HL-60 (cell line): ENCODE measurements around the gene SLC7A1.

Source experiments
- DNase-seq, 2 experiments: peaks; one replicate each; pipeline ENCODE4 v3.0.0-alpha.2; 2010 to 2020; ENCODE audit warnings: low read depth in 1 of 2, low spot score in 1 of 2
- H3K27ac ChIP-seq: fragments of 250-450 bp; sonication (Bioruptor Pico); replicated peaks from 2 replicates; pipeline ENCODE4 v1.5.1; 2020; ENCODE audit warnings: mild to moderate bottlenecking, moderate library complexity
- H3K27me3 ChIP-seq: fragments of 250-450 bp; sonication (Bioruptor Pico); 2 replicates; pipeline ENCODE4 v1.5.1; 2021; ENCODE audit warnings: mild to moderate bottlenecking, moderate library complexity; ENCODE audit not compliant: insufficient read depth, poor library complexity, severe bottlenecking
- H3K4me3 ChIP-seq: replicated peaks from 2 replicates; pipeline ENCODE4 v1.5.1; 2011; ENCODE audit warnings: mild to moderate bottlenecking, control low read depth, low read length; ENCODE audit not compliant: insufficient read depth
- GABPA ChIP-seq: IDR thresholded peaks from 2 replicates; pipeline ENCODE4 v1.6.1; 2012; ENCODE audit warnings: low read depth
- POLR2AphosphoS5 ChIP-seq: IDR thresholded peaks from 2 replicates; pipeline ENCODE4 v1.6.1; 2012; ENCODE audit warnings: low read depth
- SPI1 ChIP-seq: IDR thresholded peaks from 2 replicates; pipeline ENCODE4 v1.6.1; 2012; ENCODE audit warnings: low read depth, mild to moderate bottlenecking, borderline replicate concordance
- TF ChIP-seq, protein P1 (sequence below): IDR thresholded peaks from one replicate; pipeline ENCODE4 v1.5.1; 2011; ENCODE audit warnings: low read length, control low read depth, inconsistent platforms; ENCODE audit not compliant: insufficient read depth
- TF ChIP-seq, protein P2 (sequence below): IDR thresholded peaks from 2 replicates; pipeline ENCODE4 v1.6.1; 2012; ENCODE audit warnings: low read depth; ENCODE audit not compliant: insufficient replicate concordance

Gene SLC7A1

GRCh38 chr13:29540334-29540733 lies 55.2 kb downstream of the SLC7A1 start:
- H3K27ac ChIP-seq = no peak overlapping the region
- TF ChIP-seq, protein P1, sequence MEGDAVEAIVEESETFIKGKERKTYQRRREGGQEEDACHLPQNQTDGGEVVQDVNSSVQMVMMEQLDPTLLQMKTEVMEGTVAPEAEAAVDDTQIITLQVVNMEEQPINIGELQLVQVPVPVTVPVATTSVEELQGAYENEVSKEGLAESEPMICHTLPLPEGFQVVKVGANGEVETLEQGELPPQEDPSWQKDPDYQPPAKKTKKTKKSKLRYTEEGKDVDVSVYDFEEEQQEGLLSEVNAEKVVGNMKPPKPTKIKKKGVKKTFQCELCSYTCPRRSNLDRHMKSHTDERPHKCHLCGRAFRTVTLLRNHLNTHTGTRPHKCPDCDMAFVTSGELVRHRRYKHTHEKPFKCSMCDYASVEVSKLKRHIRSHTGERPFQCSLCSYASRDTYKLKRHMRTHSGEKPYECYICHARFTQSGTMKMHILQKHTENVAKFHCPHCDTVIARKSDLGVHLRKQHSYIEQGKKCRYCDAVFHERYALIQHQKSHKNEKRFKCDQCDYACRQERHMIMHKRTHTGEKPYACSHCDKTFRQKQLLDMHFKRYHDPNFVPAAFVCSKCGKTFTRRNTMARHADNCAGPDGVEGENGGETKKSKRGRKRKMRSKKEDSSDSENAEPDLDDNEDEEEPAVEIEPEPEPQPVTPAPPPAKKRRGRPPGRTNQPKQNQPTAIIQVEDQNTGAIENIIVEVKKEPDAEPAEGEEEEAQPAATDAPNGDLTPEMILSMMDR = no peak
- no peak for TF ChIP-seq POLR2AphosphoS5
- no peak for TF ChIP-seq GABPA
- TF ChIP-seq, protein P2, sequence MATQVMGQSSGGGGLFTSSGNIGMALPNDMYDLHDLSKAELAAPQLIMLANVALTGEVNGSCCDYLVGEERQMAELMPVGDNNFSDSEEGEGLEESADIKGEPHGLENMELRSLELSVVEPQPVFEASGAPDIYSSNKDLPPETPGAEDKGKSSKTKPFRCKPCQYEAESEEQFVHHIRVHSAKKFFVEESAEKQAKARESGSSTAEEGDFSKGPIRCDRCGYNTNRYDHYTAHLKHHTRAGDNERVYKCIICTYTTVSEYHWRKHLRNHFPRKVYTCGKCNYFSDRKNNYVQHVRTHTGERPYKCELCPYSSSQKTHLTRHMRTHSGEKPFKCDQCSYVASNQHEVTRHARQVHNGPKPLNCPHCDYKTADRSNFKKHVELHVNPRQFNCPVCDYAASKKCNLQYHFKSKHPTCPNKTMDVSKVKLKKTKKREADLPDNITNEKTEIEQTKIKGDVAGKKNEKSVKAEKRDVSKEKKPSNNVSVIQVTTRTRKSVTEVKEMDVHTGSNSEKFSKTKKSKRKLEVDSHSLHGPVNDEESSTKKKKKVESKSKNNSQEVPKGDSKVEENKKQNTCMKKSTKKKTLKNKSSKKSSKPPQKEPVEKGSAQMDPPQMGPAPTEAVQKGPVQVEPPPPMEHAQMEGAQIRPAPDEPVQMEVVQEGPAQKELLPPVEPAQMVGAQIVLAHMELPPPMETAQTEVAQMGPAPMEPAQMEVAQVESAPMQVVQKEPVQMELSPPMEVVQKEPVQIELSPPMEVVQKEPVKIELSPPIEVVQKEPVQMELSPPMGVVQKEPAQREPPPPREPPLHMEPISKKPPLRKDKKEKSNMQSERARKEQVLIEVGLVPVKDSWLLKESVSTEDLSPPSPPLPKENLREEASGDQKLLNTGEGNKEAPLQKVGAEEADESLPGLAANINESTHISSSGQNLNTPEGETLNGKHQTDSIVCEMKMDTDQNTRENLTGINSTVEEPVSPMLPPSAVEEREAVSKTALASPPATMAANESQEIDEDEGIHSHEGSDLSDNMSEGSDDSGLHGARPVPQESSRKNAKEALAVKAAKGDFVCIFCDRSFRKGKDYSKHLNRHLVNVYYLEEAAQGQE = no peak
- TF ChIP-seq SPI1 = no peak
- no peak for DNase-seq
- H3K4me3 ChIP-seq = no peak overlapping the region
- no peaks in the 10 kb centered on the region for H3K27me3 ChIP-seq

- DNase-seq = no peak
- no peaks in the 10 kb centered on the region for H3K27me3 ChIP-seq
- TF ChIP-seq, protein P1 = no peak
- TF ChIP-seq SPI1 (no peak), GABPA (no peak), POLR2AphosphoS5 (no peak)
- TF ChIP-seq, protein P2 = no peak
- no peak overlapping the region for H3K27ac ChIP-seq
- no peak overlapping the region for H3K4me3 ChIP-seq
Observed at GRCh38 chr13:29539856-29540255, 55.6 kb downstream of the SLC7A1 start.

GRCh38 chr13:29538652-29539040 lies 56.8 kb downstream of the SLC7A1 start:
- H3K27me3 ChIP-seq = no peaks in the 10 kb centered on the region
- no peak for DNase-seq
- H3K27ac ChIP-seq = no peak overlapping the region
- TF ChIP-seq, protein P2 = no peak
- TF ChIP-seq, protein P1 = no peak
- no peak for TF ChIP-seq POLR2AphosphoS5
- no peak for TF ChIP-seq GABPA
- TF ChIP-seq SPI1 = no peak
- no peak overlapping the region for H3K4me3 ChIP-seq
